ENCODE results near the gene DCAKD.

GRCh38 chr17:44979426-44979995 is 71.9 kb downstream of the DCAKD start:
- TF ChIP-seq CTCF (IDR thresholded peaks at IDR 0.05; ENCODE audit: low read depth, low read length) (no peak), POLR2A (IDR thresholded peaks at IDR 0.05; ENCODE audit: extremely low read depth, insufficient read length) (no peak), MAX (IDR thresholded peaks at IDR 0.05; ENCODE audit: low read depth, low read length) (no peak), MYC (IDR thresholded peaks at IDR 0.05; ENCODE audit: low read depth, low read length) (no peak)

All from NB4 (cell line).